Neural progenitor cell (in vitro differentiated cells): ENCODE results near the gene KATNA1.

Experiments
- EZH2 ChIP-seq: fragments of 200-600 bp; sonication (generic); IDR thresholded peaks from 2 replicates; pipeline ENCODE4 v1.6.1; 2017; ENCODE audit warnings: antibody characterized with exemption, mild to moderate bottlenecking, moderate library complexity
- EZH2phosphoT487 ChIP-seq: fragments of 200-600 bp; sonication (generic); IDR thresholded peaks from 2 replicates; pipeline ENCODE4 v1.6.1; 2017; ENCODE audit warnings: antibody characterized with exemption
- TF ChIP-seq, protein P1 (sequence below): fragments of 200-600 bp; sonication (generic); IDR thresholded peaks from 2 replicates; pipeline ENCODE4 v1.5.1; 2017; ENCODE audit warnings: antibody characterized with exemption, mild to moderate bottlenecking

GRCh38 chr6:149657441-149657840 is 8.9 kb upstream of the KATNA1 start:
- TF ChIP-seq, protein P1, sequence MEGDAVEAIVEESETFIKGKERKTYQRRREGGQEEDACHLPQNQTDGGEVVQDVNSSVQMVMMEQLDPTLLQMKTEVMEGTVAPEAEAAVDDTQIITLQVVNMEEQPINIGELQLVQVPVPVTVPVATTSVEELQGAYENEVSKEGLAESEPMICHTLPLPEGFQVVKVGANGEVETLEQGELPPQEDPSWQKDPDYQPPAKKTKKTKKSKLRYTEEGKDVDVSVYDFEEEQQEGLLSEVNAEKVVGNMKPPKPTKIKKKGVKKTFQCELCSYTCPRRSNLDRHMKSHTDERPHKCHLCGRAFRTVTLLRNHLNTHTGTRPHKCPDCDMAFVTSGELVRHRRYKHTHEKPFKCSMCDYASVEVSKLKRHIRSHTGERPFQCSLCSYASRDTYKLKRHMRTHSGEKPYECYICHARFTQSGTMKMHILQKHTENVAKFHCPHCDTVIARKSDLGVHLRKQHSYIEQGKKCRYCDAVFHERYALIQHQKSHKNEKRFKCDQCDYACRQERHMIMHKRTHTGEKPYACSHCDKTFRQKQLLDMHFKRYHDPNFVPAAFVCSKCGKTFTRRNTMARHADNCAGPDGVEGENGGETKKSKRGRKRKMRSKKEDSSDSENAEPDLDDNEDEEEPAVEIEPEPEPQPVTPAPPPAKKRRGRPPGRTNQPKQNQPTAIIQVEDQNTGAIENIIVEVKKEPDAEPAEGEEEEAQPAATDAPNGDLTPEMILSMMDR = no peak
- TF ChIP-seq EZH2phosphoT487 (no peak), EZH2 (no peak)
